Stimulated activated CD4-positive, alpha-beta T cell treated with anti-CD3 and anti-CD28 coated beads, TNF-alpha, amount 100 ng/mL, for 1 hour (primary cell): Measurements from ENCODE around the gene CRPPA.
"Not testable (repeated sequence)": the region's sequence is repeated elsewhere in the genome, so short reads cannot be mapped to it uniquely, and the experiment has no call there.

Source experiments
- DNase-seq, 3 donors: peaks; one replicate each; pipeline ENCODE4 v3.0.0-alpha.2; 2020; ENCODE audit warnings: low read depth in 3 of 3, low spot score in 1 of 3

CRPPA gene

DNA sequence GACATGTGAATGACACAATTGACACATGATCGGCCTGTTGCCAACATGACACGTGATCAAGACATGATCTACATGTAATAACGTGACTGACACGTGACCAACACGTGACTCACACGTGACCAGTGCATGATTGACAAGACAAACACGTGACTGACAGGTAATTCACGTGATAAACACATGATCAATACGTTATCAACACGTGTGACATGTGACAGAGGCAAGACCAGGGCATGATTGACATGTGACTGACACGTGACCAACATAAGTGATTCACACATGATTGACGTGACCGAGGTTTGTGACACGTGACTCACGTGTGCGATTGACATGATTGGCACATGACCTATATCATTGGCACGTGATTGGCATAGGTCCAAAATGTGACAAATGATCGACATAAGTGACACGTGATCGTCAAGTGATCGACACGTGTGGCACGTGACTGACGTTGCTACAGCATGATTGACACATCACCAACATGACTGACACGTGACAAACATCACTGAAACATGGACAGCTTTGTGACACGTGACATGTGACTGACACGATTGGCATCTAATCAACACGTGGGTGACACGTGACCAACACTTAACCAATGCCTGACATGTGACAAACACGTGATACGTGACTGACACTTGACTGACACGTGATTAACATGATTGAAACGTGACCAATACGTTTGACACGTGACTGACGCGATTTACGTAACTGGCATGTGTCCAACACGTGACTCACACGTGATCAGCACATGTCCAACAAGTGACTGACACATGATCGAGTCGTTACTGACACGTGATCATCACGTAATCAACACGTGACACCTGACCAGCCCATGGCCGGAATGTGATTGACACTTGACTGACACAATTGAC lies 23.0 kb downstream of the CRPPA start:
- DNase-seq, result no peak

DNA sequence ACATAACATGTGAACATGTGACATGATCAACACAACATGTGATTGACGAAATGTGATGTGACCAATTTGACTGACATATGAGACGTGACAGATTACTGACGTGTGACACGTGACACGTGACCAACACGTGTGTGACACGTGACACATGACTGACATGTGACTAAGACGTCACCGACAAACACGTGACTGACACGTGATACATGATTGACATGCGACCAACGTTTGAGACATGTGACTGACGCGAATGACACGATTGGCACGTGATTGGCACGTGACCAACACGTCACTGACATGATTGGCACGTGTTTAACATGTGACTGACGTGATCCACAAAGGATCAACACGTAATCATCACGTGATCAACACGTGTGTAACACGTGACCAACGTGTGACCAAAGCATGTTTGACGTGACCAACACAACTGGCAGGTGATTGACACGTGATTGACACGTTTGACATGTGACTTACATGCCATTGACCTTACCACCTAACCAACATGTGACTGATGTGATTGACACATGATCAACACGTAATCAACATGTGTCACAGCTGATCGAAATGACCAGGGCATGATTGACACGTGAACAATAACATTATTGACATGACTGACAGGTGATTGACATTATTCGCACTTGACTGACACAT lies 23.7 kb downstream of the CRPPA start:
- DNase-seq, result no peak

DNA sequence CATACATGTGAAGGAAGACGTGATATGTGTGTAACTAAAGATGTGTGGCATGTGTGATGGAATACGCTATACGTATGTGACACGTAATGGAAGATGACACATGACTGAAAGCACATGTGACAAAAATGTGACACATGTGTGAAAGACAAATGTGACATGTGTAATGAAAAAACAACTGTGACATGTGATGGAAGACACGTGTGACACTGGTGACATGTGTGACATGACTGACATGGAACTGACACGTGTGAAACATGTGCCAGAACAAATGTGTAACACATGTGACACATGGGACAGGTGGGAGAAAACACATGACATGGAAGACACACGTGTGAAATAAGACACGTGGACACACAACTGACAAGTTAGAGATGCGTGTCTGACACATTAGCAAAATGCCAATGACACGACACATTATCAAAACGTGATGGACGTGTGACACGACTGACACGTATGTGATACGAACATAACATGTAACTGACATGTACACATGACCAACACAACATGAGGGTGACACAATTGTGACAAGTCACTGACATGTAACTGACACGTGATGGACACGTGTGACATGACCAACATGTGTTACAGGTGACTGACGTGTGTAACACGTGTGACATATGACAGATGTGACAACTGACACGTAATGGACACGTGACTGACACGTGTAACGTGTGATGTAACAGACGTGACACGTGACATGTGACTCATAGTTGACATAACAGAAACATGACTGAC lies 24.4 kb downstream of the CRPPA start:
- DNase-seq, result no peak

GRCh38 chr7:16395121-16395520 lies 26.2 kb downstream of the CRPPA start:
- no peak for DNase-seq

GRCh38 chr7:16393862-16394422 lies 27.4 kb downstream of the CRPPA start:
- no peak for DNase-seq

DNA sequence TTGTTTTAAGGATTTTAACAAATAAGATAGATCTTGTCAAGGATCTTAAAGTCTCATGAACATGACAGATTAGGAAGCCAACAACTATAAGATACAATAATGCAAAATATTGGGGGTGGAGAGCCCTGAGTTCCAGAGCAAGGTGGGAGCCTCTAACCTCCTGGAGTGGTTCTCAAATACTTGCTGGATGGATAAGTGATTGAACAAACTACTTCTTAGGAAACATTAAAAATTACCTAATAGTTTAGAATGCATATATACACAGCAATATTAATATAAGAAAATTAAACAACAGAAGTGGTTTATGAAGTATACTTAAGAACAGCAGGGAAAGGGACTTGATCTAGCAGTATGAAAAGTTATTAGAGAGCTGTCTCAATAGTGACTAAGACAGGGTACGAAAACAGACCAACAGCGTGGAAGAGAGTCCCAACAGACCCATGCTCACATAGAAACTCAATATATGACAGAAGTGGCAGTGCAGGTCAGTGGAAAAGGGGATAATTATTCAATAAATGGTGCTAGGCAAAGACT lies 28.3 kb downstream of the CRPPA start:
- DNase-seq, result no peak

- not testable (repeated sequence) for DNase-seq
Observed at GRCh38 chr7:16383786-16384185, 37.6 kb downstream of the CRPPA start.

DNA sequence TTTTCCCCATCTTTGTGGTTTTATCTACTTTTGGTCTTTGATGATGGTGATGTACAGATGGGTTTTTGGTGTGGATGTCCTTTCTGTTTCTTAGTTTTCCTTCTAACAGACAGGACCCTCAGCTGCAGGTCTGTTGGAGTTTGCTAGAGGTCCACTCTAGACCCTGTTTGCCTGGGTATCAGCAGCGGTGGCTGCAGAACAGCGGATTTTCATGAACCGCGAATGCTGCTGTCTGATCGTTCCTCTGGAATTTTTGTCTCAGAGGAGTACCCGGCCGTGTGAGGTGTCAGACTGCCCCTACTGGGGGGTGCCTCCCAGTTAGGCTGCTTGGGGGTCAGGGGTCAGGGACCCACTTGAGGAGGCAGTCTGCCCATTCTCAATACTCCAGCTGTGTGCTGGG lies 38.2 kb downstream of the CRPPA start:
- not testable (repeated sequence) for DNase-seq
